HG02571 (cell line): ENCODE measurements around the gene CDC5L.
"Not testable (repeated sequence)": the region's sequence is repeated elsewhere in the genome, so short reads cannot be mapped to it uniquely, and the experiment has no call there.

Source experiments
- ATAC-seq: cut with Tn5 transposase; IDR thresholded peaks from one replicate; pipeline ENCODE4 v1.9.1; 2021; ENCODE audit warnings: mild to moderate bottlenecking, moderate library complexity; ENCODE audit not compliant: unreplicated experiment

Gene CDC5L

GRCh38 chr6:44449181-44449580 is 61.7 kb downstream of the CDC5L start:
- not testable (repeated sequence) for ATAC-seq

DNA sequence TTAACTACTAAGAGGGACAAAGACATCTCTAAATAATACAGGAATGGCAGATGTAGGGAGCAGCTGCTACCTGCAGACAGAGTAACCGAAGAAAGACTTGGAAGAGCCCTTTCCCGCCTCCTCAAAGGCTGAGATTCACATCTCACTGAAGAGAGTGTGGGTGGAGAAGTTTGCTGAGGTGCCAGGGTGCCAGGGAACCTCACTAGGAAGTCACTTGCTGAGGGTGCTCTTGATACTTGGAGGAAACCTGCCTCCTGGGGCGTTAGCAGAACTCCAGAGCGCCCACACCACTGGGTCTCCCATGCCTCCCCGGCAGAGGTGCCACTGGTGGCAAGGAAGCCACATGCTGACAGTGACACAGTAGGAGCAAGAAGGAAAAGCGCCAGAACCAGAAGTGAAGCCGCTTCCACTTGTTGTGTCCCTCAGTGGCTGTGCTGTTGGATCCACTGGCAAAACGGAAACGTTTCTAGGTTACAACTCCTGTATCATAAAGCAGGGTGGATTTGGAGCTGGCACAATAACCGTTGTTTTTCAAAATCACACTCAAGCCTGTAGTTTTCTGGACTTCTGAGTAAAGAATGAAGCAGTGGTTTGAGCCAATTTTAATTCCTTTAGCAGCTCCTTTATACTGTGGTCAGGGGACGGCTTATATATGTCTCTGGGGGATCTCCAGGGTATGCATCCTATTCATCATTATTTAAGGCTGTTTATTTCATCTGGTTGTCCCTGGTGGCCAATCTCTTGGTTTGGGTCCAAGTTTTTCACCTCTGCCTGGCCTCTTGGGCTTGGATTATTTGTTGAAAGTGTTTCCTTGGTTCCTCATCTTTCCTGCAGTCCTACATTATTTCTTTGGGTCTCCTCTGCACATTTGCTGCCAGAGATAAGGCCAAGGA is 64.5 kb downstream of the CDC5L start:
- no peak for ATAC-seq

- no peak for ATAC-seq
Observed at GRCh38 chr6:44452725-44453124, 65.2 kb downstream of the CDC5L start.

DNA sequence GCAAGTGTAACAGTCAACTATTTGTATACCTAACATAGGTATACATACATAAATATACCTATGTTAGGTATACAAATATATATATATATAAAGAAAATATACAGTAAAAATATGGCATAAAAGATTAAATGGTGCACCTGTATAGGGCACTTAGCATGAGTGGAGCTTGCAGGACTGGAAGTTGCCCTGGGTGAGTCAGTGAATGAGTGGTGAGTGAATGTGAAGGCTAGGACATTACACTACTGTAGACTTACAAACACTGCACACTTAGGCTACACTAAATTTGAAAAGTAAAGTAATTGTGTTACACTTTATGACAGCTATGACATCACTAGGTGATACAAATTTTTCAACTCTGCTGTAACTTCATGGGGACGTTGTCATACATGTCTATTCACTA is 65.6 kb downstream of the CDC5L start:
- no peak for ATAC-seq

GRCh38 chr6:44454198-44454597 is 66.7 kb downstream of the CDC5L start:
- no peak for ATAC-seq

- no peak for ATAC-seq
Observed at GRCh38 chr6:44456070-44456965, 68.8 kb downstream of the CDC5L start.

DNA sequence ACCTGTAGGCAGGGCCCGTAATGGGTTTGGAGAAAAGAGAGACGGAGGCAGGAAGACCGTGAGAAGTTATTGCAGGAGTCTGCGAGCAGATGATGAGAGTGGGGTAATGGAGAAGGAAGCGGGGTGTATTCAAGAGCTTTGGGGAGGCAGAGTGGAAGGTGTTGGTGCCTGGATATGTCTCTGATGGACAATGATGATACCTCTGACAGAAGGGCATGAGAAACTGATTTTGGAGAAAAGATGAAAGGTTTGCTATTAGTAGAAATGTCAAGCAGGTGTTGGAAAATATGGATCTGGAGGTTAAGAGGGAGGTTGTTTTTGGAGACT is 69.4 kb downstream of the CDC5L start:
- ATAC-seq: no peak

- ATAC-seq: no peak
Observed at GRCh38 chr6:44457596-44457995, 70.1 kb downstream of the CDC5L start.

- ATAC-seq: no peak
Observed at GRCh38 chr6:44458551-44458950, 71.0 kb downstream of the CDC5L start.

DNA sequence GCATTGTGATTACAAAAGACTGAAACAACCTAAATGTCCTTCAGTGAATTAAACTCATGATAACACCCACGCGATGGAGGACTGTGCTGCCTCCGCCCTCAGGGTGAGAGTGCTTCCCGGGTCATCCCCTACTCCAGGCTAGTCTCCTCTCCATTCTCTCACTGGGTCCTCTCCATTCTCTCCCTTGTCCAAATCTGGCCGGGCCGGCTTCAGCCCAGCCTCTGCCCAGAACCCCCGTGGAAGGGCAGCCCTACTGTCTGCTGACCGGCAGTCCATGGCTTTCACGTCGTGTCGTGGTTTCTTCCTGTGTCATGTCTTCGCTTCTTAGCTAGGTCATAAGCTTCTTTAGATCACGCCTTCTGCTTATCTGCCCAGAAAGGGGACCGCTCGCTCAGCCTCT is 74.8 kb downstream of the CDC5L start:
- no peak for ATAC-seq

DNA sequence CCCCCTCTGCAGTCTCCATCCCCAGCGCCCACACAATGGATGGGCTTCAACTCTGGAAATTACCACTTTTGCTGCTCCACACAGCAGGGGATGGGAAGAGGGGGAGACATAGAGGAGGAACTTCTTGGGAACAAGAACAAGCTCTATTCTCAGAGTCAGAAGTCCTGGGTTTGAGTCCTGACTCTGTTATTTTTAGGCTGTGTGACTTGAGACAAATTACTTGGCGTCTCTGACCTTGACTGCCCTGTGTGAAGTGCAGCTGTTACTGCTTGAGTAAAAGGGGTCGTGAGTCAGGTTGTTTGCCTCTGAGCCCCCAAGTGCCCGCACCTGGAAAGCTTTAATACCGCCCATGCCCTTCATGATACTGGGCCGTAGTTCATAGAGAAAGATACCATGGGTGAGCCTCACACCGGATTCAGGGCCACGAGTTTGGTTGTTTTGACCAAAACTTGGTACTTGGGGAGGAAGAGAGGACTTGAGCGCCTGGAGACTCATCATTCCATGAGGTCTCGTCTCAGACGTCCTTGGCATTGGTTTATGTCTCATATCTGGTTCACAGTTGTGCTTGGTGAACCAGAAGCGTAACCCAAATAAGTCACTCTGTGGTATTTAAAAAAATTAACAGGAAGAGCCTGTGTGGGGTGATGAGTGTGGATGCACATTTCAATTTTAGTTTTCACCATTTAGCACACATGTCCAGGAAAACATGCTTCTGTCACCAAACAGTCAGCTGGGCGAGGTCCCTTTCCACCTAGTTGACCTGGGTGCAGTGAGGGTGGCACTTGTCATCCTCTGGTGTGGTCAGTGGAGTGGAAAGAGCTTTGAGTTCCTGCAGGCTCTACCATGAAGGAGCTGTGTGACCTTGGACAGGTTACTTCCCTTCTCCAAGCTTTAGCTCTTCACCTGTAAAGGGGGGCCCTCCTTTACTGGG is 75.6 kb downstream of the CDC5L start:
- no peak for ATAC-seq

DNA sequence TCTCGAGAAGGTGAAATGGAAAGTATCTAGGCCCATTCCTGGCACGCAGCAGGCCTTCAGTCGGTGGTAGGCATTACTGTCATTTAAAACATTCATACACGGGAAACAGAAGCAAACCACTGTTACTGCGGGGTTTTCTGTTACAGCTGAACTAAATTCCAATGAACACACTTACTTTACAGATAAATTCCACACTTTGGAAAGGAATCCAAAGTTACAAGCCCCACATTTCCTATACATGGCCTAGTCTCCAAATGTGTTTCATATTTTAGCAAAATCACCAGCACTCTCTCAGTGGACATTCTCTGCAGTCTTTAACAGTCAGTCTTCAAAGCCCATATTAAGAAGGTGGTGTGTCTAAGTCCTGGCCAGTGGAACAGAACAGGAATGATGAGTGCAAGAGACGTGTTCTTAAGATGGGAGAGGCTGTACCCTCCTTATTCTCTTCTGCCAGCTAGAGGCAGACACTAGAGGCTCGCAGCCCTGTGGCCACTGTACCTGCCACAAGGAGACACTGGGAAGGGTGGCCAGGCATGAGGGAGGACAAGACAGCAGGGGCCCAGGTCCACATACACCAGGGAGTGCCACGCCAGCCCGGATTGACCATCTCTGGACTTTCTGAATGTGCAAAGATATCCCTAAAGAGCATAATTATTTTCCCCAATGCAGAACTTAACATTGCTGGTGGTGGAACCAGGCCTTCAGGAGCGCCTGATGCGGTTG is 76.4 kb downstream of the CDC5L start:
- ATAC-seq: no peak

DNA sequence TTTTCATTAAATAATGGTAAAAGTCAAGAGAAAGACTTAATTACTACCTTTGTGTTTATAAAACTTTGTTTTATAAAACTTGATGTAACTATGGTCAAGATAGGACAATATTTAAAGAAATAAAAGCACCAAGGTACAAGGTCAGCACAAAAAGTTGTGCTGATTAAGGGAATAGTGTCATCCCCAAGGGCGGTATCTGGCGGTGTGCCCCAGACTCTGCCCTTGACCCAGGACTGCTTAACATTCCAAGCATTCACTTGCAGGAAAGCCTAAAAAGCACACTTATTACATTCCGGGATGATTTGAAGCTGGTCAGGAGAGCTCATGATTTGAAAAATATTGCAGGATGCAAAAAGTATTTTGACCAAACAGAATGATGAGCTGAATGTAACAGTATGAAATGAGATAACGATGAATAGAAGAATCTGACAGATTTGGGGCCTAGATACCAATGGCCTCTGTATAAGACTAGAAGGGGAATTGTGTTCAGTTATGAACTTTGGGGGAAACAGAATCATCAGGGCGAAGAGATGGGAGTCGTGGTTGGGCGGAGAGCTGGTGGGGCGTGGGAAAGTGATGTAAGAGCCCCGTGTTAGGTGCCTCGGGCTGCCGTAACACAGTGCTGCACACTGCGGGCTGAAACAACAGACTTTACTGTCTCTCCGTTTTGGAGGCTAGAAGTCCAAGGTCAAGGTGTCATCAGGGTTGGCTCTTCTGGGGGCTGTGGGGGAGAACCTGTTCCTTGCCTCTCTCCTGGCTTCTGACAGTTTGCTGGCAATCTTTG is 77.2 kb downstream of the CDC5L start:
- no peak for ATAC-seq

DNA sequence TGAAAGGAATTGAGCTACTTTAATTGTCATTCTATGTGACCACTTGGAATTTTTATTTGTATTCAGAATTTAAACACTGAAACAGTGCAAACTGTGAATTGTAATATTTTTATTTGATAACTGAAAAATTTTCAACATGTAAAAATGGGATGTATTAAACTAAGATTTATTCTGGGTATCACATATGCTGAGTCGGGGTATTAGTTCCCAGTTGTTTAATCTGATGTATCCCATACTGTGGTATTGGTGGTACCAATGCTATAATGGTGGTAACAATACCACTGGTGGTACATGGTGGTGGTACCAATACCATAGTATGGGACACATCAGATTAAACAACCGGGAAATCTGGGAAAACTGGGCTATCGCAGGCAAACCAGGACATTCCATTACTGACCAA is 79.4 kb downstream of the CDC5L start:
- ATAC-seq: no peak

DNA sequence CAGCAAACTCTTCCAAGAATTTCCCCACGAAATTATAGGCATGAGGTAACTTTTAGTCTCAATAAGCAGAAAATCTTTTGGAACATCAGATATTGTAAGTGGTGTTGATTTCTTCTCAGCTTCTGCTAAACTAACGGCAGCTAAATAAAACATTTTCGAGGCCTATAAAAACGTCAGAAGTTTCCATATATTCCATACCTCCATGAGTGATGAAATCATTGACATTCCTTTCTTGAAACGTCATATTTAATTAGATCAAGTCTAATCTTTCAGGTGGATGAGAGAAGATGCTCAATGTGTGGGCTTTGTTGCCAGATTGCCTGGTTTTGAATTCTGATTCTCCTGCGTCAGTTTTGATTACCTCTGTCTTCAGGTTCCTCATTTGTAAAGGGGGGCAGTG is 81.3 kb downstream of the CDC5L start:
- no peak for ATAC-seq

- ATAC-seq: no peak
Observed at GRCh38 chr6:44470115-44470464, 82.6 kb downstream of the CDC5L start.

- no peak for ATAC-seq
Observed at GRCh38 chr6:44470746-44471145, 83.2 kb downstream of the CDC5L start.

DNA sequence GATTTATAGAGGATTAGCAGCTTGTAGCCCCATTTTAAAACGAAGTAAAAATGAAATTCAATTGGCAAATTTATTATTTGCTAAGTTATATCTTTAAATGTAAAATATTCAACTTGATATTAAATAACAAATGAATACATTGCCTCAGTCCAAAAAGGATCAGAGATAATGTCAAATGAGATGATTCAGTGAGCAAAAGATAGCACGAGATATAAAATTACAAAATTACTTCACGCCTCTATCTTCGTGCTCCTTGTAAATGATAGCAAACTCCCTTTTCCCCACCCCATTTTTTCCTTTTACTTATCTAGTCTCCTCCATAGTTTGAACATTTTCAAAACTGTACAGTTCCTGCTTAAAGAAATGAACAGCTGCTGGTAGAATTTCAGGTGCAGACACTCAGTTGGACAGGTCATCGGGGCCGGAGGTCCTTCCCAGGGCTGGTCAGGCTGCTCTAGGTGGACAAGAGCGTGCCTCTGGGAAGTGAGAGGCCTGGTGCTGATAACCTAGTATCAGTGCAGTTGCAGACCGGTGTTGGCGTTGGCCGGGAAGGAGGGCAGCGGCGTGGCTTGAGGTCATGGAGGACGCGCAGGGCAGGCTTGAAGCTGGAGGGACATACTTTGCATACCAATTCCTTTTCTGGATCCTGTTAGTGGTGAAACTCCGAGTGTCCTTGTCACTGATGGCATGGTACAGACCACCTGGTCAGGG is 83.9 kb downstream of the CDC5L start:
- ATAC-seq: no peak
